Measurements from ENCODE around the gene APBA1.

APBA1 gene

GRCh38 chr9:69655065-69655464 is 17.1 kb downstream of the APBA1 start:
- DNase-seq, result no peak

DNA sequence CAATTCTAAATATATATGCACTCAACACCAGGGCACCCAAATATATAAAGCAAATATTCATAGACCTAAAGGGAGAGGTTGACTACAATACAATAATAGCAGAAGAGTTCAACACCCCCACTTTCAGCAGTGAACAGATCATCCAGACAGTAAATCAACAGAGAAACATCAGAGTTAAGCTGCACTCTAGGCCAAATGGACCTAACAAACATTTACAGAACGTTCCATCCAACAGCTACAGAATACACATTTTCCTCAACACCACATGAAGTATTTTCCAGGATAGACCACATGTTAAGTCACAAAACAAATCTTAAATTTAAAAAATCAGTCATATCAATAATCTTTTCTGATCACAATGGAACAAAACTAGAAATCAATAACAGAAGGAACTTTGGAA is 18.9 kb downstream of the APBA1 start:
- DNase-seq, result no peak

GRCh38 chr9:69649566-69650250 is 22.5 kb downstream of the APBA1 start:
- DNase-seq, result no peak

DNA sequence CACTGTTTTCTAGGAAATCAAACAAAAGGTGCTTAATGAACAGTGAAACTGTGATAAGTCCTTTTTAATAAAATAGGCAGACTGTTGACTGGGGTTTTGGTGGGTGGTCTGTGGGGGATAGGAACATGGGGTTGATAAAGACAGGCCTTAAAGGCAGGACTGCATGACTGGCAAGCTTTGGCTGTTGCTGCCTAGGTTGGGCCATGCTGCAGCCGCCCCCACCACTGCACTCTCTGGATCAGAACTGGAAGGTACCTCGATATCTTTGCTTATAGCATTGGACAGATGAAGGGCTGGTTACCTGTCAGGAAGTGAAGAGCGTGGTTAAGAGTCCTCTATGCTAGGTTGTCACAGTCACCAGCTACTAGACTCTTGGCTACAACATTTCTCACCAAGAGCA is 24.4 kb downstream of the APBA1 start:
- no peak for DNase-seq

GRCh38 chr9:69646810-69647209 is 25.4 kb downstream of the APBA1 start:
- no peak for DNase-seq

- DNase-seq, result no peak
Measured at GRCh38 chr9:69645488-69645887, 26.7 kb downstream of the APBA1 start.

- DNase-seq, result no peak
Measured at GRCh38 chr9:69643098-69643497, 29.1 kb downstream of the APBA1 start.

GRCh38 chr9:69637817-69638200 is 34.4 kb downstream of the APBA1 start:
- DNase-seq, result no peak

GRCh38 chr9:69637193-69637816 is 34.9 kb downstream of the APBA1 start:
- no peak for DNase-seq

GRCh38 chr9:69633716-69634115 is 38.5 kb downstream of the APBA1 start:
- DNase-seq, result no peak

- no peak for DNase-seq
Measured at GRCh38 chr9:69632768-69633167, 39.4 kb downstream of the APBA1 start.

DNA sequence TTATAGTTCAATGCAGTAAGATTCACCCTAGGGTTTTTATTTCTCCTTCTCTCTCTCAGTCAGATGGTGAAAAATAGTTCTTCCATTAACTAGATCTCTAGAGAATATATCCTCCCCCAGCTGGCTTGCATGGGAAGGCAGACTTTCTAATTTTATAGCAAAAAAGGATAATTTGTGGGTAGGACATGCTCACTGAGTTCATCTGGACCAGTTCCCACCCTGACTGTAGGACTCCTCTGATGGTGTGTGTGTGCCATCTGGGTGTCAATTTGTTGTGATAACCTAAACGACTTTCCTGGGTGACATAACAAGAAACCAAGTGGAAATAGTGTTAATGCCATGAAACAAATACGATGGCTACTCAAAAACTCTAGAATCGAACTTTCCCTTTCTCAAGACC is 44.9 kb downstream of the APBA1 start:
- DNase-seq, result no peak

DNA sequence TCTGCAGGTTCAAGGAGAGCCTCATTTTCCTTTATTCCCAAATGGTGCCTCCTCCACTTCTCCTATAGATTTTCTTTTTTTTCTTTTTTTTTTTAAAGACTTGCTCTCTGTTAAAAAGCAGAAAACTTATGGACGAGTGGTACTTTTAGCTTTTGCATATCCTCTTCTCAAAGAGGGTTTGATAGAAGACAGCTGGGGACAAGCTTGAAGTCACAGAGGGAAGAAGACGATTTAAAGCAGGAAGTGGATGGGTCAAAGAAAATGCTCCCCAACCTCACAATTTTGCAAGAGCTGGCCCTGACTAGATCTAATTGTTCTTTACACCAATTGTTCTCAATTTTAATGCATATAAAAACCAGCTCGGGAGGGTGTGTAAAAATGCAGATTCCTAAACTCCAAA is 48.9 kb downstream of the APBA1 start:
- no peak for DNase-seq

DNA sequence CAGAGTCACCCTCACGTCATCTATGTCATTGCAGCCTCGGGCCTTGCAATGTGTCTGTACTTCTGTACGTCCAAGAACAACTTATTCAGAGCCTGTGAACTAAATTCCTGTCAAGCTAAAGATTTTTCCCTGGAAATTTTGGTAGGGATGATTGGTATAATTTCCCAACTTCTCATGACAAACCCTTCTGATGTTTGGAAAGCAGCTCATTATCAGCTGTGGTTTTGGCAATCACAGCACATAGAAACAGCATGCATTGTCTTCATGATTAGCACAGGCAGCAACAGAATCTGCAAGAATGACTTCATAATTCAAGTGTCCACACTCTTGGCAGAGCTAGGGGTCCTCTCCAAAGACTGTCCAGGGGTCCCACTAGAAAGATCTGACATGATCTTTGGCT is 49.5 kb downstream of the APBA1 start:
- no peak for DNase-seq

- DNase-seq, result no peak
Measured at GRCh38 chr9:69621730-69622460, 50.3 kb downstream of the APBA1 start.

GRCh38 chr9:69620731-69621130 is 51.4 kb downstream of the APBA1 start:
- no peak for DNase-seq

DNA sequence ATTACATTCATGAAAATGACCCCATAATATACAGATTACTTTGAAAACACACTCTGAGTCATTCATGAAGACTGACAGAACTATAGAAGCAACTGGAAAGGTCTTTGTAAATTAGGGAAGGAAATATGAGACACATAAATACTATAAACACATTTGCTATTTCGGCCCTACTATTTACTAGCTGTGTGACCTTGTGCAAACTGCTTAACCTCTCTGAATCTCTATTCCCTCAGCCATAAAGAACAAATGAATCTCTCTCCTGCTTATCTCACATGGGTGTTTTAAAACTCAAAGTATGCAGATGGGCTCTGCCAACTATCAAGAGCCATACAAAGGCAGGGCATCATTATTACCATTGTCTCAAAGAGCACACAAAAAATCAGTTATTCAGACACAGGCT is 52.9 kb downstream of the APBA1 start:
- DNase-seq, result no peak

- DNase-seq, result no peak
Measured at GRCh38 chr9:69617006-69617405, 55.2 kb downstream of the APBA1 start.

- no peak for DNase-seq
Measured at GRCh38 chr9:69615880-69616279, 56.3 kb downstream of the APBA1 start.

DNA sequence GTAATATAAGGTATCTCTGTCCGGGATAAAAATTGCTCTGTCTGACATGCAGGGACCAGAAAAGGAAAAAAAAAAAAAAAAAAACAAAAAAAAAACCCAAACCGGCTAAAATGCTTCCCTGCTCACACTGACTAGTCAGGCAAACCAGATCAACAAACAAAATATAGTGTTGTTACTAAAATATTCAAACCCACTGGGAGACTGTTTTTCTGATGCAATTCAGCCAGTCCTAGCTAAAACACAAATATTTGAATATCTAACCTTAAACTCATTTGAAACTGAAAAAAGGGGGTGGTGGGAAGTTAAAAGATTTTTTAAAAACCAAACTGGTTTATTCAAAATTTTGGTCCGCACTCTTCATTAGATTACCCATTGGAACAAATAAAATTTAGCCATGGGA is 61.0 kb downstream of the APBA1 start:
- DNase-seq, result no peak

GRCh38 chr9:69609156-69609555 is 63.0 kb downstream of the APBA1 start:
- no peak for DNase-seq

- no peak for DNase-seq
Measured at GRCh38 chr9:69606089-69606488, 66.1 kb downstream of the APBA1 start.

- no peak for DNase-seq
Measured at GRCh38 chr9:69605406-69605805, 66.8 kb downstream of the APBA1 start.

DNA sequence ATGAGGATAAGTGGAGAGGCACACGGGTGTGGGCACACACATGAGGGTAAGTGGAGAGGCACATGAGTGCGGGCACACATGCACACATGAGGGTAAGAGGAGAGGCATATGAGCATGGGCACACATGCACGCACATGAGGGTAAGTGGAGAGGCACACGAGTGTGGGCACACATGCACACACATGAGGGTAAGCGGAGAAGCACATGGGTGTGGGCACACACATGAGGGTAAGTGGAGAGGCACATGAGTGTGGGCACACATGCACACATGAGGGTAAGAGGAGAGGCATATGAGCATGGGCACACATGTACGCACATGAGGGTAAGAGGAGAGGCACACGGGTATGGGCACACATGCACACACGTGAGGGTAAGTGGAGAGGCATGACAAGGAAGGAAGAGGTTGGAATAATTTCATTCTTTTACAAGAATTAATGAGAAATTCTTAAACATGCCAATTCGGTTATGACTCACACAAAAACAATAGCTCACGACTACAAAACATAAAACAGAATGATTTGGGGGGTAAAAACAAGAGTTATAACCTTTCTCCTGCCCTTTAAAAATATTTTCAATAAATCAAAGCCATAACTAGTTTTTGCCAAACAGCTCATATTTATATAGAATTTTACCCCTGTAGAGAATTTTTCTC is 67.5 kb downstream of the APBA1 start:
- DNase-seq, result no peak

All from bone marrow (tissue), 2 donors.